Stimulated activated CD8-positive, alpha-beta memory T cell treated with anti-CD3 and anti-CD28 coated beads, Interleukin-4, amount 100 ng/mL, for 1 hour (primary cell): ENCODE data around the gene SULT4A1.

Experiments used
- DNase-seq, 2 donors: peaks; one replicate each; pipeline ENCODE4 v3.0.0-alpha.2; 2020; ENCODE audit warnings: low read depth in 2 of 2, low spot score in 1 of 2

Gene SULT4A1

GRCh38 chr22:43845981-43846380, 16.3 kb downstream of the SULT4A1 start:
- no peak for DNase-seq

DNA sequence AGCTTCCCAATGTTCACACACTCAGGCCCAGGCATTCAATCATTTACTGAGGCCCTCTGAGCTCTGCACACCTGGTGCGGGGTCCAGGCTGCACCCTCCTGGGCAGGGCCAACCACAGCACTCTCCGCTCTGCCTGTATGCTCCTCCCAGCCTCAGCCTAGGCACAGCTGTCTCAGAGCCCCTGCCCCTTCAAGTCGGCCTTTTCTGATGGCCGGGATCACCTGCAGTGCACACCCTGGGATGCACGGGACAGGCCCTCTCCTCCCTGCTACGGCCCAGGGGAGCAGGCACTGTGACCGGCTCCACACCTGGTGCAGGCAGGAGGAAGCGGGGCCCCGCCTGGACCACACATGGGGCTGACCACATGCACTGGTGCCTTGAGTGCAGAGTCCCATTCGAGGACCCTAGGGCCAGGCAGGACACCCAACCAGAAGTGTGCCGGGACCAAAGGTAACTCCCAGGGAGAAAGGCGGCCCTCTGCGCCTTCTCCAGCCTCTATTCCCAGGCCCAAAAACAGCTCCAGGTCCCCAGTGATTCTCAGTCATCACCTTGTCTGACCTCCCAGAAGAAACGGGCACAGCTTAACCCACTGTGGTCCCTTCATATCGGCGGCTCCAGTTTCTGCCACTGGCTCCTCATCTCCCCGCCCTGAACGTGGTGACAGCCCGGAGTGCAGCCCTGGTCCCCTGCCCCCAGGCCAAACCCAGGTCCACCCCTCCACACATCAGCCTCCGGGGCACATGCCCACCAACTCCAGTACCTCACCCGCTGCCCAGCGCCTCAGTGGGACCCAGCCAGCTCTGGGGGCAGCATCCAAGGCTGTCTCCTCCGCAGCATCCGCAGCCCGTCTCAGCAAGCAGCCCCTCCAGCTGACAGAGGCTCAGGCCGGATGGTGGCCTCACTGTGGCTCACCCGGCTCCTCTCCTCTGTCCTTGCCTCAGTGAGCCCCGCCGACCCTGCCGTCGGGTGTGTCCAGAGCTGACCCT, 17.5 kb downstream of the SULT4A1 start:
- no peak for DNase-seq

- no peak for DNase-seq
Measured at GRCh38 chr22:43843783-43844530, 18.4 kb downstream of the SULT4A1 start.

DNA sequence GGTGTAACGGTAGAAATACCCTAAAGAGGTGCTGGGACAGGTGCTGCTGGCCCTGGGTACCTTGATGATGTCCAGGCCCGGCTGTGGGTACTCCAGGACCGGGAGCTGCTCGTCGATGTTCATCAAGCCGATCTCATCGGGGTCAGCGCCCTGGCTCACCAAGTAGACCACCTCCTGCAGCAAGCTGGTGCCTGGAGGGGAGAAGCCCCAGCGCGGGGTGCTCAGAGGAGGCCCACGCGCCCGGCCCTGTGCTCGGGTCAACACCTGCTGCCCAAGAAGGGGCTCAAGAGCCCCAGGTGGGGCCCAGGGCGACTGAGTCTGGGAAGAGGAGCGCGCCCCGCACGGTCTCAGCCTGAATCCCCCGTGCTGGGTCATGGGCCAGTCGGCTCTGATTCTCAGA, 20.6 kb downstream of the SULT4A1 start:
- DNase-seq: no peak

DNA sequence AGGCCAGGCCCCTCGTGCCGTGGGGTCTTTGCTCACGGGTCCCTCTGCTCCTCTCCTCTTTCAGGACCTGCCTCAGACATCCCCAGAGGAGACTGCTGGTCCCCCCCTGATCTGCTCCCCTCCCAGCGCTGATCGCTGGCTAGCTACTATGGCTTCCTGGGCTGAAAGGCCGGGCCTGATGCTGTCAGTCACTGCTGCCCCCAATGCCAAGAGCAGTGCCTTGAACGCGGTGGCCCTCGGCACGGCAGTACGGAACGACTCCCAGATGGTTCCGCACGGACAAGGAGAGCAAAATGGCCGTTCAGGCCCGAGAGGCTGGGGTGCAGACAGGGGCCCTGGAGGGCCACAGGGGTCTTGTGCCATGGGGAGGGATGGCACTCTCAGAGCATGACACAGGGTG, 21.5 kb downstream of the SULT4A1 start:
- DNase-seq: no peak

DNA sequence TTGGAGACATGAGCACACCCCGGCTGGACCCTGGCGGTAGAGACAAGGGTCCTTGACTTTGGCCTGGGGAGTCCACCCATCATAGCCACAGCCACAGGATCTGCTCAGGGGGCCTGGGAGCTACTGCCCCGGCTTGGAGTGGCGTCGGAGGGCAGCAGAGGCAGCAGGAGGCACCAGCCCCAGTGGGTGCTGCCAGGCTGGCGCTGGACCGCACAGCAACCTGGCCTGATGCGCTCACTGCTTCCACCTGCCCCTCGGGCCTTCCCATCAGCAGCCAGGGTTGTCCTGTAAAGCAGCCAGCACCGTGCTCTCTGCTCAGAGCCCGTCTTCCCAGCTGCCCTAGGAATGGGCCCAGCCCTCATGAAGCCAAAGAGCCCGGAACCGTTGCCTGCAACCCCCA, 21.9 kb downstream of the SULT4A1 start:
- no peak for DNase-seq

DNA sequence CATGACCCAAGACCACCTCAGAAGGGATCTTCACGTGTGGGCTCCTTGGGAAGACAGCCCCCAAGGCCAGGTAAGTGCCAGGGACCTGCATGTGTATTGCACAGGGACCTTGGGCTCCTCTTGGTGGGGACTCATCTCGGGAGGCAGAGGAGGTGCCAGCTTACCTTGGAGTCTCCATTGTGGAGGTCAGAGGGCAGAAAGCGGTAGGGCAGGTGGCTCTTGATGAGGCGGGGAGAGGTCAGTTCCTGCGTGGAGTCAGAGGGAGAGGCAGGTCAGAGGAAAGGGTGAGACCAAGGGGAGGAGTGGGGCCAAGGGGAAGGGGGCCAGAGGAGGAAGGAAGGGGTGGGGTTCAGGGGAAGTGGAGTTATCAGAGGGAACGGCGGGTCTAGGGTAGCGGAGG, 22.5 kb downstream of the SULT4A1 start:
- no peak for DNase-seq

GRCh38 chr22:43838571-43839307, 23.6 kb downstream of the SULT4A1 start:
- DNase-seq: no peak

DNA sequence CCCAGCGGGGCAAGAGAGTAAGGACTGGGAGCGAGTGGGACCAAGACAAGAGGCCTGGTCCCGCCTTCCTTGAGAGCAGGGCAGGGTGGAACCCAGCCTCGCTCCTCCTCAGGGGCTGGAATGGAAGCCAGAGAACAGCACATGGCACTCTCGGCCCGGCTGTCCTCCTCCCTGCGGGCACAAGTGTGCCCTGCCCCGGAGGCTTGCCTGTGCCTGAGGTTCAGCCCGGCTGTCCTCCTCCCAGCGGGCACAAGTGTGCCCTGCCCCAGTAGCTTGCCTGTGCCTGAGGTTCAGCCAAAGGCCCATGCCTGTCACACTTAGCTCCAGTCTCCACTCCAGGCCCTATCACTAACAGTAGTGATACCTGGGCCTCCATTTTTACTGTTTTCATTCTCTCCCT, 24.2 kb downstream of the SULT4A1 start:
- DNase-seq: no peak

DNA sequence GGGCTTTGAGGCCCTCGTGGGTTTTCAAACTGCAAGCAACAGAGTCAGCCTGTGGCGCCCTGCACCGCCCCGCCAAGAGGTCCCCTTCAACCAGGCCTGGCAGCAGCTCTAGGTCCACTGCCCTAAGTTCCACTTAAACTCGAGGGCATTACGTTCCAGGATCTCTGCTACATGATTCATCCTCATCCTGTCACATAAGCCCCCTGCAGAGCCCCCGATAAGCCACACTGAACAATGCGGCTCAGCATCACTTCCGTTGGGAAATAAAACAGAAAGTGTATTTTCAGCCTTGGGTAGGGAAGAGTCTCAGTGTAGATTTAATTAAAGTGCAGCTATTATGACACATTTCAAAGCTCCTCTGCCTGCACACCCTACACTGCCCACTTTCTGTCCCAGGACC, 24.6 kb downstream of the SULT4A1 start:
- no peak for DNase-seq

GRCh38 chr22:43835736-43836135, 26.6 kb downstream of the SULT4A1 start:
- no peak for DNase-seq

DNA sequence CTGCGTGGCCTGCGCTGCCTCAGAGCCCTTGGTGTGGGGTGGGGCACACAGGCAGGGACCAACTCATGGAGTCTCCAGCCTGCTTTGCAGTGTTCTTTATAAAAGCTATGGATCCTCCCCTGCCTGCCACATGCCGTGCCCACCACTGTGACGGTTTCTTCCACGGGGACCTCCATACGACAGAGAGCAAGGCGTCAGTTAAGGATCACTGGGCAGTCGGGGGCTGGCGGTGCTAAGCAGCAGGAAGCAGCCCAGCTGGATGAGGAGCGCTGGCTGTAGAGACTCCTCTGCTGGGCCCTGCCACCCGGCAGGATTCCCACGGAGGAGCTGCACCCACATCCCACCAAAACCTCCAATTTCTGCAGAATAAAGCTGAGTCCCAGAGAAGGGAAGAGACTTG, 27.1 kb downstream of the SULT4A1 start:
- DNase-seq: no peak

- DNase-seq: no peak
Measured at GRCh38 chr22:43833286-43834240, 28.8 kb downstream of the SULT4A1 start.

- DNase-seq: no peak
Measured at GRCh38 chr22:43832393-43833265, 29.7 kb downstream of the SULT4A1 start.

GRCh38 chr22:43831561-43832392, 30.5 kb downstream of the SULT4A1 start:
- DNase-seq: no peak

DNA sequence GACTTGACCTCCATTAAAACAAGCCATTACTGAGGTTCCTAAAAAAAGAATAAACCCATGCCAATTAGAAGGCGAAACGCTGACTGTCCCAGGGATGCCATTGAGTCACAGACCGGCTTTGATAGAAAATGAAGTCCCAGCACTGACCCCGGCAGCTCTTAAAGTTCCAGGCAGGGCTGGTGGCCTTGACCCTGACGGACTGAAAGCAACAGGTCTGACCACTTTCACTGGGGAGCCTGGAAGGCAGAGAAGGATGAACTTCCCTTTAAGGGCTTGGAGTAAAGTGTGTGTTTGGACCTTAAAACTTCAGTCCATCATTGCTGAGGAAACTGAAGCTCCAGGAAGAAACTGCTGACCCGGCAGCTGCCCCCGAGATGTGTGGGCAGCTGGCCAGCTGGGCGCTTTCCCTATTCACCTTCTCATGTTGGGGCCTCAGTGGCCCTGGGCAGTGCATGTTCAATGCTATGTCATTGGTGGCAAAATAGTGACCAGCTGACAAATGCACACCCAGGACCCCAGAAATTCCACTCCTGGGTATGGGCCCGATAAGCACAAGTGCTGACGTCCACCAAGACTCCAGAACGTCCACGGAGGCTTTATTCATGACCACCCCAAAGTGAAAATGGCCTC, 31.3 kb downstream of the SULT4A1 start:
- no peak for DNase-seq

- no peak for DNase-seq
Measured at GRCh38 chr22:43829904-43830851, 32.1 kb downstream of the SULT4A1 start.
